Iris pigment epithelial cell (primary cell): Measurements from ENCODE around the gene AEN.

ENCODE experiments used
- DNase-seq: peaks from one replicate; pipeline ENCODE4 v3.0.0-alpha.2; 2011; ENCODE audit warnings: low read depth

The AEN gene

GRCh38 chr15:88613074-88613944, 7.8 kb upstream of the AEN start:
- DNase-seq, result peak; percentile 49

GRCh38 chr15:88615303-88616107, 5.6 kb upstream of the AEN start:
- no peak for DNase-seq

- no peak for DNase-seq
Observed at GRCh38 chr15:88616240-88616639, 4.9 kb upstream of the AEN start.

GRCh38 chr15:88617031-88617722, 4.0 kb upstream of the AEN start:
- no peak for DNase-seq

- no peak for DNase-seq
Observed at GRCh38 chr15:88617790-88618189, 3.4 kb upstream of the AEN start.

- DNase-seq, result no peak
Observed at GRCh38 chr15:88618686-88619085, 2.5 kb upstream of the AEN start.

- DNase-seq, result no peak
Observed at GRCh38 chr15:88619796-88620195, 1.3 kb upstream of the AEN start.

GRCh38 chr15:88621789-88622604, 857 bp downstream of the AEN start:
- DNase-seq, result peak; percentile 46

- DNase-seq, result no peak
Observed at GRCh38 chr15:88622605-88622975, 1.4 kb downstream of the AEN start.

GRCh38 chr15:88623061-88623460, 1.9 kb downstream of the AEN start:
- peak; percentile 87 for DNase-seq

GRCh38 chr15:88623632-88624031, 2.5 kb downstream of the AEN start:
- DNase-seq, result no peak

- peak; percentile 40 for DNase-seq
Observed at GRCh38 chr15:88624156-88624970, 3.2 kb downstream of the AEN start.

GRCh38 chr15:88624971-88625490, 3.9 kb downstream of the AEN start:
- DNase-seq, result no peak

GRCh38 chr15:88625943-88626741, 5.0 kb downstream of the AEN start:
- DNase-seq, result no peak

- DNase-seq, result no peak
Observed at GRCh38 chr15:88627463-88627862, 6.3 kb downstream of the AEN start.

- DNase-seq, result no peak
Observed at GRCh38 chr15:88628018-88628654, 7.0 kb downstream of the AEN start.

- DNase-seq, result no peak
Observed at GRCh38 chr15:88629071-88629470, 7.9 kb downstream of the AEN start.

GRCh38 chr15:88630141-88630721, 9.1 kb downstream of the AEN start:
- DNase-seq, result peak; percentile 44
